ENCODE measurements around the gene MARCHF2.
"Not testable (repeated sequence)": the region's sequence is repeated elsewhere in the genome, so short reads cannot be mapped to it uniquely, and the experiment has no call there.

MARCHF2 gene

DNA sequence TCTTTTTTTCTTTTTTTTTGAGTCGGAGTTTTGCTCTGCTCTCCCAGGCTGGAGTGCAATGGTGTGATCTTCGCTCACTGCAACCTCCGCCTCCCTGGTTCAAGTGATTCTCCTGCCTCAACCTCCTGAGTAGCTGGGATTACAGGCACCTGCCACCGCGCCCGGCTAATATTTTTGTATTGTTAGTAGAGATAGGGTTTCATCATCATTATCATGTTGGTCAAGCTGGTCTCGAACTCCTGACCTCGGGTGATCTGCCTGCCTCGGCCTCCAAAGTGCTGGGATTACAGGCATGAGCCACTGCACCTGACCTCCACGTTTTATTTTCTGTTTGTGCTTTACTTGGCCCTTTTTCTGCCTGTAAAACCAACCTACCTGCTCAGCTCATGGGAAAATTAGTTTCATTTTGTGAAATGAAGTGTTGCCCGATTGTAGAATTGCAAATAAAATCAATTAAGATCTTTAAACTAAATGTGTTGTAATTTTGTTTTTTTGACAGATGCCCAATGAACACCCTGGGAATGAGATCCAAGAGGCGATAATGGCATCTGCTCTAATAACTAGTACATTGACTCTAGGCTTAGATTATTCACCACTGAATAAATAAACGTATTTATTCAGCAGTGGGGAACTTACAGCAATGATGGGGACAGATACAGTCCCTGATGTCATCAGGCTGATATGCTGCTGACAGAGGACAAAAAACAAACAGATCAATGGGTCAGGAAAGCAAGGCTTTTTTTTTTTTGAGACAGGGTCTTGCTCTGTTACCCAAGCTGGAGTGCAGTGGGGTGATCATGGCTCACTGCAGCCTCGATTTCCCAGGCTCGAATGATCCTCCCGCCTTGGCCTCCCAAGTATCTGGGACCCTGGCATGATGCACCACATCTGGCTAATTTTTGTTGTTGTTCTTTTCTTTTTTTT, 25.2 kb upstream of the MARCHF2 start:
- no peak for DNase-seq

DNA sequence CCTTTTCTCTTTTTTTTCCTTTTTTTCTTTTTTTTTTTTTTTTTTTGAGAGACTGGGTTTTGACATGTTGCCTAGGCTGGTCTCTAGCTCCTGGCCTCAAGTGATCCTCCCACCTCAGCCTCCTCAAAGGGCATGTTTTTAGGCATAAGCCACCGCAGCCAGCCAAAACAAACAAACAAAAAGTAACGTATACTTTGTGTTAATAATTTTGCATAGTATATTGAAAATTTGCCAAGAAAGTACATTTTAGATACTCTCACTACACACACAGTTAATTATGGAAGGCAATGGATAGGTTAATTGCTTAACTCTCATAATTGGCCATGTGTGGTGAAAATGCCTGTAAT, 24.5 kb upstream of the MARCHF2 start:
- no peak for DNase-seq

GRCh38 chr19:8389891-8390616, 23.1 kb upstream of the MARCHF2 start, which contains the start of gene RAB11B:
Gene RAB11B, plus strand, starts transcription at chr19:8390360. Its CDS starts 57 bp downstream, at chr19:8390417.
- DNase-seq = peak; percentile 88

DNA sequence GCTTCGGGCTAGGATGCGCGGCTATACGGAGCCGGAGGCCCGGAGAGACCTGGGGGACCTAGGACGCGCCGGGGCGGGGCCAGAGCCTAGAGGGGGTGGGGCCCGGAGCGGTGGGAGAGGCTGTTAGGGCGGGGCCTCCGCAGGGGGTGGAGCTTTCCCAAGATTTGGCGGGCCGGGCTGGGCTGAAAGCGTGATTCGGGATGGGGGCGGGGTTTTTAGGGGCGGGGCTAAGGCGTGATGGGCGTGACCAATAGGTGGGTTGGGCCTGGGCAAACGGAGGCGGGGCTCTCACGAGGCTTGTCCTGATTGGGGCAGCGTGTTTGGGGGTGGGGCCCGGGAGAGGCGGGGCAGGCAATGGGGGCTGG, 22.5 kb upstream of the MARCHF2 start:
- DNase-seq = peak; percentile 8

GRCh38 chr19:8391198-8392016, 21.7 kb upstream of the MARCHF2 start:
- DNase-seq = no peak

GRCh38 chr19:8392017-8392591, 21.0 kb upstream of the MARCHF2 start:
- no peak for DNase-seq

DNA sequence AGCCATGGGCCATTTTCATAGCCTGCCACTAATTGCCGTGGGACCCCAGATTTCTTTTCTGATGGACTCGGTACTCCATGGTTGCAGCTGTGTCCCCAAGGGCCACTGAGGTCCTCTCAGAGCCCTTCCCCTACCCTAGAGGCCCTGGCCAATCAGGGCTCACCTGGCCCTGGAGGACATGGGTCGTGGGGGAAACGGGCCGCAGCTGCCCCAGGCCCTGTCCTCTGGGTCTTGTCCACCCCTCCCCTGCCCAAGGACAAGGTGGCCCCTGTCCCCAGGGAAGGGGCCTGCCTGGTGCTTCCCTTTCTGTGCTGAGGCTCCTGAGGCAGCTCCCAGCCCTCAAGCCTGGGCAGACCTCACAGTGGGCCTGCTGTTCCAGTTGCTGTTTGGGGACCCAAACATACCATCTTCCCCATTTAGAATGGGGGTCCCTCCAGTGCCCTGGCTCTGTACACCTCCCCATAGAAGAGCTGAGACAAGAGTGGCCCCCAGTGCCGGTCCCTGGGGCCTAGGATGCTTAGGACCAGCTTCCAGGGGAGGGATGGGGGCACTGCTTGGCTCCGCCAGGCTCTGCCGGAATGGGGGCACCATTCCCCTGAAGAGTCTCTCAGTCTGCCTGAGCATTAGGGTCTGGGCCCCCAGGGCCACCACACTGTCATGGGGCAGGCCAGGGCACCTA, 19.8 kb upstream of the MARCHF2 start:
- DNase-seq = no peak

- no peak for DNase-seq
These were observed 19.2 kb upstream of the MARCHF2 start for GRCh38 chr19:8393871-8394250.

DNA sequence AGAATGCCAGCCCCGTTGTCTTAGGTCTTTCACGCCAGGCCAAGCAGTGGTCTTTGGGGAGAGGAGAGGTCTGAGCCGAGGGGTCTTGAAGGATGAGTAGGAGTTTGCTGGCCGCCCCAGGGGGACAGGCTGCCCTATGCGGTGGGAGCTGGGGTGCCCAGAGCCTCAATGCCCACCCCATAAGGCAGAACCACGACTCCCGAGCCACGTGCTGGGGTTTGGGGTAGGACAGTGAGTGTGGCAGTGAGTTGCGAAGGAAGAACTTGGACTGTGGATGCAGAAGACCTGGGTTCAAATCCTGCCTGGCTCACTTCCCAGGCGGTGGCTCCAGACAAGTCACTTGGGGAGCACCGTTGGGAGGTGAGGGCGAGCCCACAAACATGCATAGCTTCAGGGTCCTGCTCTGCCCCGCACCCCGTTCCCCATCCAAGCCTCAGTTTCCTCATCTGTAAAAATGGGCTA, 17.5 kb upstream of the MARCHF2 start:
- DNase-seq = no peak

- DNase-seq = no peak
These were observed 16.9 kb upstream of the MARCHF2 start for GRCh38 chr19:8396185-8396562.

- no peak for DNase-seq
These were observed 16.4 kb upstream of the MARCHF2 start for GRCh38 chr19:8396563-8397203.

- no peak for DNase-seq
These were observed 15.8 kb upstream of the MARCHF2 start for GRCh38 chr19:8397271-8397670.

DNA sequence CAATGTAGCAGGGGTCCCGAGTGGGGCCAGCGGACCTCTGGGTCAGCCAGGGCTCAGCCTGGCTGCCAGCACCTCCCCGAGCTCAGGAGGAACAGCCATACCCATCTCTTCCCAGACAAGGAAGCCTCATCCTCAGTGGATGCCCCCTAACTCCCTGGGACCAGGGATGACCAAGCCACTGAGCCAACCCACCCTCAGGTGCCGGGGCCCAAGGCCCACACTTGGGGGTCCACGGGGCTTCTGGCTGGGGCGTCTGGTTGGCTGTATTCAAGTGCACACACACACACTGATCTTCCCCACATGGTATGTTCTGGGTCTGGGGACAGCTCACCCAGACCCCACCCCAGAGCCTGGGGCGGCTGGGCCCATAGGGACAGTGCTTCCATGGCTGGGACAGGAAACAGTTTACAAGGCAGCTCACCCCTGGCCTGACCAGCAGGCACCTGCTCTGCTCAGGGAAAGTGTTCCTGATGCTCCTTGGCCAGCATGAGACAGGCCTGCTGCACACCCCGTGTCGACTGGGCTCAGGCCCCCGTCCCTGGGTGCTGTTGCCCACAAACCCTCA, 15.3 kb upstream of the MARCHF2 start:
- DNase-seq = no peak

DNA sequence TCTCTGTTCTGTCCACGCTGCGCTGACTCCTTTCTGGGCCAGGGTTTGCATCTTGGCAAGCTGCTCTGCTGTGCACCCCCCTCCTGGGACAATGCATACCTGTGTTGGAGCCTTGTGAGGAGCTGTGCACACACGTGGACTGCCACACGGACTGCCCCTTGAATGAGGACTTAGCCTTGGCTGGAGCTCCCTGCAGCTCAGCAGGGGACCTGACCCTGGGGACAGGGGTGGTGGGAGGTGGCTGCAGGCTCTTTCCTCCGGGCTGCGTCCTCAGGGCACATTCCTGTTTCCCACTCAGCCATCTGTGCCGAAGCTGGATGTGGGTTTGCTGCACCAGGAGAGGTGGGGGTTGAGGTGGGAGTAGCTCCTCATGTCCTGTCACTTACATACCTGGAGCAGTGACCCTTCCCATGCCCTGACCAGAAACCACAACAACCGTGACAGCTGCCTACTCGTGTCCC, 14.8 kb upstream of the MARCHF2 start:
- no peak for DNase-seq

- DNase-seq = no peak
These were observed 13.4 kb upstream of the MARCHF2 start for GRCh38 chr19:8399681-8400188.

GRCh38 chr19:8401981-8402411, 11.1 kb upstream of the MARCHF2 start:
- DNase-seq = no peak

- no peak for DNase-seq
These were observed 9.8 kb upstream of the MARCHF2 start for GRCh38 chr19:8403098-8403819.

DNA sequence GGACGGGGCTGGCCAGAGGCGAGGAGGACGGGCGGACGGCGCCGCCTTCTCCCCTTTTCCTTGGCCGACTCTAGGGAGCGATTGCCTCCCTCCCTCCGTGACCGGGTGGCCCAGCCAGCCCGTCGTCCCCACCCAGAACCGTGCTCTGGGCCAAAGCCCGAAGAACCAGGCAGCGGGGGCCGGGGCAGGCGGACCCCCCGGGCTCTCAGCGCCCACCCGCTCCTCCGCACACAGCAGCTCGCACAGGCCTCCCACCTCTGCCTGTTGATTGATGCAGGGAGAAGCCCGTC, 9.3 kb upstream of the MARCHF2 start:
- no peak for DNase-seq

- DNase-seq = no peak
These were observed 8.5 kb upstream of the MARCHF2 start for GRCh38 chr19:8404391-8405151.

DNA sequence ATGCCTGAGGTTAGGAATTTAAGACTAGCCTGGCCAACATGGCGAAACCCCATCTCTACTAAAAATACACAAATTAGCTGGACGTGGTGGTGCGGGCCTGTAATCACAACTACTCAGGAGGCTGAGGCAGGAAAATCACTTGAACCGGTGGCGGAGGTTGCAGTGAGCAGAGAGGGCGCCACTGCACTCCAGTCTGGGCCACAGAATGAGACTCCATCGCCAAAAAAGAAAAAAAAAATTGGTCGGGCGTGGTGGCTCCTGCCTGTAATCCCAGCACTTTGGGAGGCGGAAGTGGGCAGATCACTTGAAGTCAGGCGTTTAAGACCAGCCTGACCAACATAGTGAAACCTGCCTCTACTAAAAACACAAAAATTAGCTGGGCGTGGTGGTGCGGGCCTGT, 2.4 kb upstream of the MARCHF2 start:
- not testable (repeated sequence) for DNase-seq
